C4-2B (cell line): ENCODE data around the gene CSNK1A1.

ENCODE experiments used
- ZFX ChIP-seq: fragments of 450-650 bp; IDR thresholded peaks from 2 replicates; pipeline ENCODE4 v1.6.1; 2017
- TF ChIP-seq, protein P1 (sequence below): fragments of 450-650 bp; conservative IDR thresholded peaks from 2 replicates; pipeline ENCODE4 v1.5.1; 2017; ENCODE audit warnings: mild to moderate bottlenecking

DNA sequence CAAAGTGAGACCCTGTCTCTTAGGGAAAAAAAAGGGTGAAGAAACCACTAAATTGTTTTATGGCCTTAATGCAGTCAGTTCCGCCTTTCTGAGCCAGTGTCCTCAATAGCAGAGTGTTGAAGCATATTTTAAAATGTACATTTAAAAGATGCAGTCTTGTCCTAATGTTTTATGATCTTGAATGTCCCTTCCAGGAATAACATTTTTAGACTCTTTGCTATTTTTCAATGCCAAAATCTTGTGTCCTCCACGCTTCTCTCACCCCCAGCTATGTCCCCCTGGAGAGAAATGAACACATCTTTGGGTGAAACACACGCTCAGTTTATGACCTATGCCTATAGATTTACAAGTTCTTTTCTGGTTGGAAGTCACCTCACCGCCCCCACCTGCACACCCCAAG is 69.8 kb downstream of the CSNK1A1 start:
- TF ChIP-seq, protein P1, sequence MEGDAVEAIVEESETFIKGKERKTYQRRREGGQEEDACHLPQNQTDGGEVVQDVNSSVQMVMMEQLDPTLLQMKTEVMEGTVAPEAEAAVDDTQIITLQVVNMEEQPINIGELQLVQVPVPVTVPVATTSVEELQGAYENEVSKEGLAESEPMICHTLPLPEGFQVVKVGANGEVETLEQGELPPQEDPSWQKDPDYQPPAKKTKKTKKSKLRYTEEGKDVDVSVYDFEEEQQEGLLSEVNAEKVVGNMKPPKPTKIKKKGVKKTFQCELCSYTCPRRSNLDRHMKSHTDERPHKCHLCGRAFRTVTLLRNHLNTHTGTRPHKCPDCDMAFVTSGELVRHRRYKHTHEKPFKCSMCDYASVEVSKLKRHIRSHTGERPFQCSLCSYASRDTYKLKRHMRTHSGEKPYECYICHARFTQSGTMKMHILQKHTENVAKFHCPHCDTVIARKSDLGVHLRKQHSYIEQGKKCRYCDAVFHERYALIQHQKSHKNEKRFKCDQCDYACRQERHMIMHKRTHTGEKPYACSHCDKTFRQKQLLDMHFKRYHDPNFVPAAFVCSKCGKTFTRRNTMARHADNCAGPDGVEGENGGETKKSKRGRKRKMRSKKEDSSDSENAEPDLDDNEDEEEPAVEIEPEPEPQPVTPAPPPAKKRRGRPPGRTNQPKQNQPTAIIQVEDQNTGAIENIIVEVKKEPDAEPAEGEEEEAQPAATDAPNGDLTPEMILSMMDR, result no peak
- no peak for TF ChIP-seq ZFX
